ENCODE data around the gene SMYD3. TPM values are rescaled to one million over a fixed set of nuclear protein-coding genes. Genes with fewer than 3 reads are reported as not detected.

Gene SMYD3
- total and polyA plus RNA-seq, 9 of the 15 experiments (the other 6 are each of a cell fraction or from before 2014, with no cell fraction given) = 128 to 440 (median 197) TPM

- no TSS peak for BruUV-seq (replicated peaks)
- POLR2A ChIA-PET = no interaction called here
- in situ Hi-C loops (cut with MboI) = no loop called here
- Histone ChIP-seq H3K9me1 (ENCODE audit: control insufficient read depth, insufficient read depth, low read length) (no peaks in the 10 kb centered on the region), H4K20me1 (replicated peaks; ENCODE audit: control insufficient read depth, insufficient read depth, low read length) (no peaks in the 10 kb centered on the region), H3K9ac (ENCODE audit: insufficient read depth in 1 of 2, low read depth in 2 of 2, low read length in 2 of 2) (no peak overlapping the region), H3K4me3 (no peak overlapping the region), H3K36me3 (ENCODE audit: control insufficient read depth, insufficient read depth, low read length) (no peaks in the 10 kb centered on the region), H3K27ac (ENCODE audit: extremely low read depth, low read depth, low read length) (no peak overlapping the region), H3K27me3 (ENCODE audit: control insufficient read depth in 2 of 2, insufficient read depth in 2 of 2, low read length in 2 of 2) (no peaks in the 10 kb centered on the region), H3K4me1 (replicated peaks in 1 of 2; ENCODE audit: control insufficient read depth in 2 of 2, insufficient read depth in 2 of 2, low read length in 2 of 2) (no peaks in the 10 kb centered on the region), H2AFZ (ENCODE audit: low read depth, low read length) (no peak overlapping the region), H3K9me3 (replicated peaks; ENCODE audit: control insufficient read depth, insufficient read depth, low read depth, low read length) (no peaks in the 10 kb centered on the region; the same call in 1 of the 2 replicates), H3K4me2 (ENCODE audit: insufficient read depth, low read length) (no peak overlapping the region), H3K79me2 (ENCODE audit: control insufficient read depth, insufficient read depth, low read length) (no peaks in the 10 kb centered on the region)
- CTCF ChIA-PET (ENCODE audit: low intra/inter-chr PET ratio) = no interaction called here
- 8% methylated on average over 2 of the region's 2 CpGs for WGBS (ENCODE audit: insufficient coverage, low coverage, missing lambda C conversion rate)
- ATAC-seq (no peak), FAIRE-seq (no peak), DNase-seq (ENCODE audit: extremely low read depth in 1 of 4, low spot score in 3 of 4) (no peak)
- intact Hi-C loops (cut with micrococcal nuclease) = loop anchor here (5.0 kb wide), 1 partner anchor 62 kb away; no protein-coding TSS in a partner anchor
- TF ChIP-seq XRCC3 (IDR thresholded peaks at IDR 0.05) (no peak), TEAD1 (CRISPR knock-in tag; IDR thresholded peaks at IDR 0.05) (no peak), ELF4 (CRISPR knock-in tag; IDR thresholded peaks at IDR 0.05) (no peak), CREB3 (tag; conservative IDR thresholded peaks at IDR 0.05; ENCODE audit: low read depth) (no peak), ZNF589 (CRISPR knock-in tag; IDR thresholded peaks at IDR 0.05; ENCODE audit: low read depth) (no peak), TEAD2 (tag; IDR thresholded peaks at IDR 0.05) (no peak), EP300 (IDR thresholded peaks at IDR 0.05; ENCODE audit: low read length) (no peak), HNRNPK (IDR thresholded peaks at IDR 0.05; ENCODE audit: low read depth, low read length, poor library complexity, severe bottlenecking) (no peak), ZNF639 (CRISPR knock-in tag; conservative IDR thresholded peaks at IDR 0.05 in 1 of 2, IDR thresholded peaks at IDR 0.05 in 1 of 2) (no peak), CTCFL (IDR thresholded peaks at IDR 0.05; ENCODE audit: borderline replicate concordance, insufficient read depth, low read depth, low read length, poor library complexity, severe bottlenecking) (no peak), ZNF41 (CRISPR knock-in tag; conservative IDR thresholded peaks at IDR 0.05) (no peak), ZNF280A (IDR thresholded peaks at IDR 0.05; ENCODE audit: low read depth, partially characterized antibody) (no peak), RNF2 (IDR thresholded peaks at IDR 0.05) (no peak), ZNF398 (CRISPR knock-in tag; IDR thresholded peaks at IDR 0.05) (no peak)
These were observed 252.2 kb downstream of the SMYD3 start for GRCh38 chr1:246254854-246255253.

Measured in K562 (cell line).